Right atrium auricular region (tissue), 2 donors: ENCODE measurements around the gene HTRA1. TPM values are rescaled to one million over a fixed set of nuclear protein-coding genes. Genes with fewer than 3 reads are reported as not detected.

Experiments used
- DNase-seq: peaks from one replicate; pipeline ENCODE4 v3.0.0-alpha.2; 2019; ENCODE audit warnings: low spot score
- H3K27ac ChIP-seq, 2 donors: fragments of 200-600 bp; sonication (generic); 1 replicate in 1 of 2; 2 replicates in 1 of 2; pipeline ENCODE4 v1.5.1; 2016 to 2019
- H3K27me3 ChIP-seq, 2 donors: fragments of 200-600 bp; sonication (generic); one replicate each; pipeline versions ENCODE4 v1.5.1 to v1.6.0; 2017 to 2019
- H3K36me3 ChIP-seq: fragments of 200-600 bp; sonication (generic); one replicate; pipeline ENCODE4 v1.5.1; 2016
- H3K4me1 ChIP-seq, 2 donors: fragments of 200-600 bp; sonication (generic); one replicate each; pipeline versions ENCODE4 v1.5.1 to v1.6.0; 2017 to 2019
- H3K4me3 ChIP-seq, 2 donors: fragments of 200-600 bp; sonication (generic); 1 replicate in 1 of 2; 2 replicates in 1 of 2; pipeline ENCODE4 v1.5.1; 2017 to 2019; ENCODE audit warnings: mild to moderate bottlenecking in 1 of 2, moderate library complexity in 1 of 2
- H3K9me3 ChIP-seq, 2 donors: fragments of 200-600 bp; sonication (generic); one replicate each; pipeline ENCODE4 v1.5.1; 2019
- total RNA-seq, 2 donors: library from RNA; depleted of rRNA; stranded (reverse); fragments of >200 nt; gene quantifications; one replicate each; pipeline ENCODE4 v1.1.0, GENCODE V29; 2016
- TF ChIP-seq, protein P1 (sequence below), 2 donors: fragments of 200-600 bp; sonication (generic); IDR thresholded peaks; one replicate each; pipeline ENCODE4 v1.5.1; 2019; ENCODE audit warnings: antibody characterized with exemption in 2 of 2

HTRA1 gene
- total RNA-seq, 2 donors from 2014 or later: 76.3 to 78.3 TPM

DNA sequence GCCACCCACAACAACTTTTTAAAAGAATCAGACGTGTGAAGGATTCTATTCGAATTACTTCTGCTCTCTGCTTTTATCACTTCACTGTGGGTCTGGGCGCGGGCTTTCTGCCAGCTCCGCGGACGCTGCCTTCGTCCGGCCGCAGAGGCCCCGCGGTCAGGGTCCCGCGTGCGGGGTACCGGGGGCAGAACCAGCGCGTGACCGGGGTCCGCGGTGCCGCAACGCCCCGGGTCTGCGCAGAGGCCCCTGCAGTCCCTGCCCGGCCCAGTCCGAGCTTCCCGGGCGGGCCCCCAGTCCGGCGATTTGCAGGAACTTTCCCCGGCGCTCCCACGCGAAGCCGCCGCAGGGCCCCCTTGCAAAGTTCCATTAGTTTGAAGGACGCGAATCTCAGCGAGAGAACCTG lies 461 bp upstream of the HTRA1 start:
- Histone ChIP-seq H3K27me3 (no peaks in the 10 kb centered on the region), H3K4me1 (peaks cover 0 to 25% of the 10 kb centered on the region in 2 donors)

GRCh38 chr10:122461729-122462532 lies 578 bp downstream of the HTRA1 start:
- Histone ChIP-seq H3K27me3 (no peaks in the 10 kb centered on the region), H3K4me1 (peaks cover 0 to 25% of the 10 kb centered on the region in 2 donors), H3K9me3 (no peaks in the 10 kb centered on the region), H3K27ac (peak overlapping the region; percentile 65 to 83), H3K36me3 (no peaks in the 10 kb centered on the region), H3K4me3 (peak overlapping the region; percentile 60 to 83)
- TF ChIP-seq, protein P1, sequence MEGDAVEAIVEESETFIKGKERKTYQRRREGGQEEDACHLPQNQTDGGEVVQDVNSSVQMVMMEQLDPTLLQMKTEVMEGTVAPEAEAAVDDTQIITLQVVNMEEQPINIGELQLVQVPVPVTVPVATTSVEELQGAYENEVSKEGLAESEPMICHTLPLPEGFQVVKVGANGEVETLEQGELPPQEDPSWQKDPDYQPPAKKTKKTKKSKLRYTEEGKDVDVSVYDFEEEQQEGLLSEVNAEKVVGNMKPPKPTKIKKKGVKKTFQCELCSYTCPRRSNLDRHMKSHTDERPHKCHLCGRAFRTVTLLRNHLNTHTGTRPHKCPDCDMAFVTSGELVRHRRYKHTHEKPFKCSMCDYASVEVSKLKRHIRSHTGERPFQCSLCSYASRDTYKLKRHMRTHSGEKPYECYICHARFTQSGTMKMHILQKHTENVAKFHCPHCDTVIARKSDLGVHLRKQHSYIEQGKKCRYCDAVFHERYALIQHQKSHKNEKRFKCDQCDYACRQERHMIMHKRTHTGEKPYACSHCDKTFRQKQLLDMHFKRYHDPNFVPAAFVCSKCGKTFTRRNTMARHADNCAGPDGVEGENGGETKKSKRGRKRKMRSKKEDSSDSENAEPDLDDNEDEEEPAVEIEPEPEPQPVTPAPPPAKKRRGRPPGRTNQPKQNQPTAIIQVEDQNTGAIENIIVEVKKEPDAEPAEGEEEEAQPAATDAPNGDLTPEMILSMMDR (IDR thresholded peaks at IDR 0.05): no peak
- DNase-seq: no peak

More for the DNA sequence above, 461 bp upstream of the HTRA1 start:
- no peak for DNase-seq
- Histone ChIP-seq H3K9me3 (no peaks in the 10 kb centered on the region), H3K27ac (peak overlapping the region; percentile 59 to 77), H3K4me3 (peak overlapping the region; percentile 60 to 83), H3K36me3 (no peaks in the 10 kb centered on the region)
- TF ChIP-seq, protein P1 (IDR thresholded peaks at IDR 0.05): no peak

- H3K36me3 ChIP-seq: no peaks in the 10 kb centered on the region
- peak overlapping the region; percentile 60 to 83 for H3K4me3 ChIP-seq
- TF ChIP-seq, protein P1 (IDR thresholded peaks at IDR 0.05): no peak
- no peak for DNase-seq
- H3K9me3 ChIP-seq: no peaks in the 10 kb centered on the region
- peaks cover 0 to 25% of the 10 kb centered on the region in 2 donors for H3K4me1 ChIP-seq
- no peaks in the 10 kb centered on the region for H3K27me3 ChIP-seq
- H3K27ac ChIP-seq: peak overlapping the region; percentile 65 to 83
These were observed 1.4 kb downstream of the HTRA1 start for GRCh38 chr10:122462533-122463465.

GRCh38 chr10:122463466-122464249 lies 2.3 kb downstream of the HTRA1 start:
- TF ChIP-seq, protein P1 (IDR thresholded peaks at IDR 0.05): no peak
- no peak for DNase-seq
- Histone ChIP-seq H3K4me1 (peaks cover 0 to 34% of the 10 kb centered on the region in 2 donors), H3K4me3 (peak overlapping the region; percentile 60 to 83), H3K9me3 (no peaks in the 10 kb centered on the region), H3K27ac (no peak overlapping the region), H3K27me3 (no peaks in the 10 kb centered on the region), H3K36me3 (no peaks in the 10 kb centered on the region)

DNA sequence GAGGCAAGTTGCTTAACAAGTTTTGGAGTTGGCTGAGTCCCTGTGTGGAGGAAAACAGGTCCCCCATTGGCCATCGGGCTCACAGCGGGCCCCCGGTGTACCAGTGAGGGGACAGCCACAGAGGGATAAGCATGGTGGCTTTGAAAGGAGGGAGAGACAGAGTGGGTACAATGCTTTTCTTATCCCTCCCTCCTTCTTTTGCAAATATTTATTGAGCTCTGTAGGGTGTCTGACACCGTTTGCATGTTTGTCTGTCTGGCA lies 2.8 kb downstream of the HTRA1 start:
- no peaks in the 10 kb centered on the region for H3K27me3 ChIP-seq
- TF ChIP-seq, protein P1 (IDR thresholded peaks at IDR 0.05): no peak
- H3K9me3 ChIP-seq: no peaks in the 10 kb centered on the region
- peaks cover 0 to 39% of the 10 kb centered on the region in 2 donors for H3K4me1 ChIP-seq
- DNase-seq: no peak
- no peak overlapping the region for H3K4me3 ChIP-seq
- no peak overlapping the region for H3K27ac ChIP-seq
- no peaks in the 10 kb centered on the region for H3K36me3 ChIP-seq
